SJSA1 (cell line): ENCODE results near the gene AFDN. TPM values are rescaled to one million over a fixed set of nuclear protein-coding genes. Genes with fewer than 3 reads are reported as not detected.

ENCODE experiments used
- total RNA-seq: library from RNA; depleted of rRNA; stranded (reverse); fragments of >200 nt; shearing (Covaris generic); gene quantifications from 2 replicates; pipeline ENCODE4 v1.2.3, GENCODE V29; 2014; rRNA removed

Gene AFDN
- total RNA-seq, 1 experiment from 2014 or later, result 88.2 TPM

Other genes starting within 250 kb of the AFDN start
- gene KIF25, start 170.8 kb downstream of the AFDN start, total RNA-seq, result not detected in 2 replicates